Body of pancreas (tissue), 4 donors: ENCODE measurements around the gene MYO6. TPM values are rescaled to one million over a fixed set of nuclear protein-coding genes. Genes with fewer than 3 reads are reported as not detected.
"Not testable (repeated sequence)": the region's sequence is repeated elsewhere in the genome, so short reads cannot be mapped to it uniquely, and the experiment has no call there.

Experiments
- ATAC-seq: fragments of 150-250 bp; one replicate; pipeline ENCODE4 v1.9.1; 2016
- DNase-seq, 4 donors: peaks; one replicate each; pipeline ENCODE4 v3.0.0-alpha.2; 2019
- H3K27ac ChIP-seq, 4 donors: fragments of 200-600 bp; sonication (generic); 1 replicate in 3 of 4; 2 replicates in 1 of 4; pipeline versions ENCODE4 v1.5.1 to v1.6.1; 2016 to 2019; ENCODE audit warnings: mild to moderate bottlenecking in 1 of 4, mixed read lengths in 1 of 4, moderate library complexity in 1 of 4
- H3K27me3 ChIP-seq, 2 donors: fragments of 200-600 bp; sonication (generic); one replicate each; pipeline ENCODE4 v1.6.0; 2016; ENCODE audit warnings: mild to moderate bottlenecking in 1 of 2
- H3K36me3 ChIP-seq, 2 donors: fragments of 200-600 bp; sonication (generic); replicated peaks in 1 of 2; 2 replicates each; pipeline ENCODE4 v1.5.1; 2016; ENCODE audit warnings: low read depth in 2 of 2; ENCODE audit not compliant: insufficient read depth in 1 of 2
- H3K4me1 ChIP-seq: fragments of 200-600 bp; sonication (generic); one replicate; pipeline ENCODE4 v1.6.0; 2016
- H3K4me3 ChIP-seq, 2 donors: fragments of 200-600 bp; sonication (generic); 1 replicate in 1 of 2; 2 replicates in 1 of 2; pipeline ENCODE4 v1.5.1; 2016 to 2019
- H3K9me3 ChIP-seq, 3 donors: fragments of 200-600 bp; sonication (generic); 1 replicate in 2 of 3; 2 replicates in 1 of 3; pipeline ENCODE4 v1.5.1; 2016
- POLR2A ChIP-seq, 3 donors: fragments of 450-650 bp; IDR thresholded peaks; one replicate each; pipeline ENCODE4 v1.6.1; 2016; ENCODE audit warnings: antibody characterized with exemption in 3 of 3, mild to moderate bottlenecking in 2 of 3
- WGBS, 2 donors: methylation state at CpG; one replicate each; pipeline ENCODE4 v1.1.5; 2017; 5-methylcytosine and 5-hydroxymethylcytosine counted together
- intact Hi-C: fragments of 100-400 bp; cut with DNase I; formaldehyde crosslinking; loops from one replicate; pipeline ENCODE4 v1.15.1; 2023
- total RNA-seq, 2 donors: library from RNA; depleted of rRNA; stranded (reverse); fragments of >200 nt; gene quantifications; one replicate each; pipeline ENCODE4 v1.1.0, GENCODE V29; 2016
- TF ChIP-seq, protein P1 (sequence below), 7 experiments: fragments of 450-650 bp in 4 of 7; fragments of 200-600 bp in 3 of 7; sonication (generic) in 3 of 7; IDR thresholded peaks; one replicate each; pipeline ENCODE4 v1.5.1; 2016 to 2019; ENCODE audit warnings: antibody characterized with exemption in 7 of 7

The MYO6 gene
- total RNA-seq: 10 to 100 TPM; 21.0 to 29.7 TPM

GRCh38 chr6:75748743-75749538 lies at the start of gene MYO6:
TSS of gene MYO6 (plus strand) at chr6:75749239. CDS start at chr6:75817548, 68,309 bp downstream.
- ATAC-seq (peak; percentile 94), DNase-seq (peak; percentile 81 to 87 (median 81))
- Histone ChIP-seq H3K4me3 (peak within 1 kb of the TSS; percentile 81 to 98), H3K27ac (peak within 1 kb of the TSS; percentile 80 to 96 (median 94)), H3K9me3 (no peaks in the 10 kb centered on the region), H3K36me3 (no peaks in the 10 kb centered on the region), H3K4me1 (peaks cover 28% of the 10 kb centered on the region), H3K27me3 (no peaks in the 10 kb centered on the region)
- peak; percentile 92 to 96 (median 95) for TF ChIP-seq POLR2A (IDR thresholded peaks at IDR 0.05)
- TF ChIP-seq, protein P1, sequence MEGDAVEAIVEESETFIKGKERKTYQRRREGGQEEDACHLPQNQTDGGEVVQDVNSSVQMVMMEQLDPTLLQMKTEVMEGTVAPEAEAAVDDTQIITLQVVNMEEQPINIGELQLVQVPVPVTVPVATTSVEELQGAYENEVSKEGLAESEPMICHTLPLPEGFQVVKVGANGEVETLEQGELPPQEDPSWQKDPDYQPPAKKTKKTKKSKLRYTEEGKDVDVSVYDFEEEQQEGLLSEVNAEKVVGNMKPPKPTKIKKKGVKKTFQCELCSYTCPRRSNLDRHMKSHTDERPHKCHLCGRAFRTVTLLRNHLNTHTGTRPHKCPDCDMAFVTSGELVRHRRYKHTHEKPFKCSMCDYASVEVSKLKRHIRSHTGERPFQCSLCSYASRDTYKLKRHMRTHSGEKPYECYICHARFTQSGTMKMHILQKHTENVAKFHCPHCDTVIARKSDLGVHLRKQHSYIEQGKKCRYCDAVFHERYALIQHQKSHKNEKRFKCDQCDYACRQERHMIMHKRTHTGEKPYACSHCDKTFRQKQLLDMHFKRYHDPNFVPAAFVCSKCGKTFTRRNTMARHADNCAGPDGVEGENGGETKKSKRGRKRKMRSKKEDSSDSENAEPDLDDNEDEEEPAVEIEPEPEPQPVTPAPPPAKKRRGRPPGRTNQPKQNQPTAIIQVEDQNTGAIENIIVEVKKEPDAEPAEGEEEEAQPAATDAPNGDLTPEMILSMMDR (IDR thresholded peaks at IDR 0.05): peak in 1 of 7 experiments; percentile 3
- intact Hi-C loops: no loop called here
- 1 to 2% methylated on average over 11 to 95 of the region's 97 CpGs for WGBS, 2 donors

DNA sequence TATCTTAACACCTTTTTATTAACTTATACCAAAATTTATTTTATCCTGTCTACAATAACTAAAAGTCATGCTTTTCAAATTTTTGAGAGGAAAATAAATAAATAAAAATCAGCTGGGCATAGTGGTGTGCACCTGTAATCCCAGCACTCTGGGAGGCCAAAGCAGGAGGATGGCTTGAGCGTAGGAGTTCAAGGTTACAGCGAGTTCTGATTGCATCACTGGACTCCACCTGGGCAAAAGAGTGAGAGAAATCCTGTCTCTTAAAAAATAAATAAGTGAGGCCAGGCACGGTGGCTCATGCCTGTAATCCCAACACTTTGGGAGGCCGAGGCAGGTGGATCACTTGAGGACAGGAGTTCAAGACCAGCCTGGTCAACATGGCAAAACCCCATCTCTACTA lies 40.7 kb upstream of the MYO6 start:
- H3K9me3 ChIP-seq, ATAC-seq, intact Hi-C loops, H3K4me3 ChIP-seq, H3K27me3 ChIP-seq, DNase-seq, H3K27ac ChIP-seq, H3K4me1 ChIP-seq: not testable (repeated sequence)
- 96 to 100% methylated on average over 4 of the region's 4 CpGs for WGBS, 2 donors
- H3K36me3 ChIP-seq: peaks cover 0 to 16% of the 10 kb centered on the region in 2 donors

DNA sequence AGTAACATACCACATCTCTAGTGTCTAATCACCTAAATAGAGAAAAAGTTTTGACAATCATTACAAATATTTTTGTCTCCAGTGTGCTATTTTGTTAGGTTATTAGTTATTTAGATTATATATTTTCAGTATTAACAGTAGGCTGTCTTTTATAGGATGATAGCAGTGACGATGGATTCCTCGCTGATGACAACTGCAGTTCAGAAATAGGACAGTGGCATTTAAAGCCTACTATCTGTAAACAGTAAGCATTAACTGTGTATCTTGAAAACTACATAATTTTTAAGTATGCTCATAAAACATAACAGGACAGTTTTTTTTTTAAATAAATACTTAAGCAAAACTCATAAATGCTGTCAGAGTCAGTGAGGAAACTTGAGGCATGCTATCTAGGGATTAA lies 37.9 kb upstream of the MYO6 start:
- 96 to 99% methylated on average over 2 of the region's 2 CpGs for WGBS, 2 donors
- Histone ChIP-seq H3K9me3 (no peaks in the 10 kb centered on the region), H3K27ac (no peak overlapping the region), H3K4me1 (no peaks in the 10 kb centered on the region), H3K27me3 (no peaks in the 10 kb centered on the region), H3K36me3 (peaks cover 0 to 22% of the 10 kb centered on the region in 2 donors), H3K4me3 (no peak overlapping the region)
- no peak for ATAC-seq
- intact Hi-C loops: no loop called here
- DNase-seq: no peak
- TF ChIP-seq, protein P1 (IDR thresholded peaks at IDR 0.05): no peak

- no peak overlapping the region for H3K4me3 ChIP-seq
- intact Hi-C loops: no loop called here
- H3K9me3 ChIP-seq: no peaks in the 10 kb centered on the region
- ATAC-seq (no peak), DNase-seq (no peak)
- H3K36me3 ChIP-seq: peaks cover 0 to 3% of the 10 kb centered on the region in 2 donors
- no peak for TF ChIP-seq POLR2A (IDR thresholded peaks at IDR 0.05)
- TF ChIP-seq, protein P1 (IDR thresholded peaks at IDR 0.05): no peak
- no peak overlapping the region for H3K27ac ChIP-seq
- no peaks in the 10 kb centered on the region for H3K27me3 ChIP-seq
- 87 to 88% methylated on average over 3 of the region's 3 CpGs for WGBS, 2 donors
- H3K4me1 ChIP-seq: no peaks in the 10 kb centered on the region
Observed at GRCh38 chr6:75719133-75719532, 29.9 kb upstream of the MYO6 start.

GRCh38 chr6:75723382-75723781 lies 25.7 kb upstream of the MYO6 start:
- TF ChIP-seq POLR2A (IDR thresholded peaks at IDR 0.05): no peak
- TF ChIP-seq, protein P1 (IDR thresholded peaks at IDR 0.05): no peak
- no peak for ATAC-seq
- intact Hi-C loops: no loop called here
- Histone ChIP-seq H3K4me1 (no peaks in the 10 kb centered on the region), H3K27ac (no peak overlapping the region), H3K4me3 (no peak overlapping the region), H3K36me3 (no peaks in the 10 kb centered on the region), H3K27me3 (no peaks in the 10 kb centered on the region), H3K9me3 (no peaks in the 10 kb centered on the region)
- no peak for DNase-seq
- whole genome bisulfite sequencing, 2 donors: 61 to 67% methylated on average over 2 of the region's 2 CpGs
